ENCODE results near the gene KIRREL3.
A peak's percentile ranks its signal among the peaks of the same experiment; 100 is the strongest.
"Not testable (repeated sequence)": the region's sequence is repeated elsewhere in the genome, so short reads cannot be mapped to it uniquely, and the experiment has no call there.

KIRREL3 gene

DNA sequence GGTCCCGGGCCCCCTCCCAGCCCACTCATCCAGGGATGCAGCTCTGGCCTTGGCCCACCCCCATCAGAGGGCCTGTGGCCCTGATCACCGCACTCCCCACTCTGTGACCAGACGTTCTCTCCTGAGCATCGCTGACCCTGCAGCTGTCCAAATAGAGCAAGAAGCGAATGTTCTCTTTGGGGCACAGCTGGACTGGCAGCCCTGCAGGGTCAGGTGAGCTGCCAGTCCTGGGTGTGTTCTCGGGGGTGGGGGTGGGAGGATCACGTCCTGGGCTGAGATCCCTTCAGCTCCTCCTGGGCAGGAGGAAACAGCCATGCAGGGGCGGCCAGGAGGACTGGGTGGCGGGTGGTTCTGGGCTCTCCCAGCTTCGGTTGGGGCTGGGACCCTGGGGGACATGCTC is 618.6 kb downstream of the KIRREL3 start:
- not testable (repeated sequence) for DNase-seq (ENCODE audit: low read depth)

DNA sequence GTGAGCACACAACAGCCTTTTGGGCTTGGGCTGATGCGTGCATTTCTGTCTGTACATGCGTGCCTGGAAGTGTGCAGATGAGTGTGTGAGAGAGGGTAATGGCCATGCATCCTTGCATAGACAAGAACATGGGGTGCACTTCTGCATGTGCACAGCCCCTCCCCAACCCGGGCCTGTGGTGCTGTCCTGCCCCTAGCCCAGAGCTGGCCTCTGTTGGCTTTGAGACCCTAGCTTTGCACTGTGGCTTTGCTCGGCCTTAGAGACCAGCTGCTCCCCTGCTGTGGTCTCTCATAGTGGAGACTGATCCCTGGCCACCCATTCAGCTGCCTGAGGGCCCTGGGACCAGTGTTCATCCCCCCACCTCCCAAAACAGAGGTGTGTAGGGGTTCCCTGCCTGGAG is 619.7 kb downstream of the KIRREL3 start:
- no peak for DNase-seq (ENCODE audit: low read depth)

DNA sequence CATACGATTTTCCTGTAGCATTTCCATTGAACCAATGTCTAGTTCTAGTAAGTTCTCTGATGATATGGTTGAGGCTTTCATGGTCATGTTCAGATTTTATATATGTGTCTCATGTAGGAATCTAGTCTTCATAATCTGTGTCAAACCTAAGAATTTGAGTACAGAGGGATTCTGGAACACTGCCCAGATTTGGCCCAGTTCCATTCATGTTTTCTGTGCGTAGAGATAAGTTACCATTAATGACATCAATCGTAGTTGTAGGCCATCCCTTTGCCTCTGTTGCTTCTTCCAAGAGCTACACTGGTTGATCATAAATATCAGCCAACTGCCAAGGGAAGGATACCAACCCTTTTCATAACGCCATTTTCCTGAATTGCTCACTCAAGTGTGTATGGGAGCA is 621.8 kb downstream of the KIRREL3 start:
- peak; percentile 87 for DNase-seq (ENCODE audit: low read depth)

DNA sequence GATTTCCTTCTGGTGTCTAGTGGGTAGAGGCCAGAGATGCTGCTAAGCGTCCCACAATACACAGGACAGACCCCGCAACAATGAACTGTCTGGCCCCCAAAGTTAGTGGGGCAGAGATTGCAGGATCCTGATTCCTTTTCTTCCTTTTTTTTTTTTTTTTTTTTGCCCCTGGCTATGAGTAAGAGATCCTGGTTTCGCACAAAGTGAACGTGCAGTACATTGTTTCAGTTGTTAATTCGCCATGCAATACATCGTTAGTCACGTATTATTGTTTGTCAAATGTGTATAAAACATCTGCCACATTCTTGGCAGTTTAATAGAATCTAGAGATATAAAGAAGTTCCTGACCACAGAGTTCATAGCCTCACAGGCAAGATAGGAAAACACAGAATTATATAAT is 624.8 kb downstream of the KIRREL3 start:
- no peak for DNase-seq (ENCODE audit: low read depth)

DNA sequence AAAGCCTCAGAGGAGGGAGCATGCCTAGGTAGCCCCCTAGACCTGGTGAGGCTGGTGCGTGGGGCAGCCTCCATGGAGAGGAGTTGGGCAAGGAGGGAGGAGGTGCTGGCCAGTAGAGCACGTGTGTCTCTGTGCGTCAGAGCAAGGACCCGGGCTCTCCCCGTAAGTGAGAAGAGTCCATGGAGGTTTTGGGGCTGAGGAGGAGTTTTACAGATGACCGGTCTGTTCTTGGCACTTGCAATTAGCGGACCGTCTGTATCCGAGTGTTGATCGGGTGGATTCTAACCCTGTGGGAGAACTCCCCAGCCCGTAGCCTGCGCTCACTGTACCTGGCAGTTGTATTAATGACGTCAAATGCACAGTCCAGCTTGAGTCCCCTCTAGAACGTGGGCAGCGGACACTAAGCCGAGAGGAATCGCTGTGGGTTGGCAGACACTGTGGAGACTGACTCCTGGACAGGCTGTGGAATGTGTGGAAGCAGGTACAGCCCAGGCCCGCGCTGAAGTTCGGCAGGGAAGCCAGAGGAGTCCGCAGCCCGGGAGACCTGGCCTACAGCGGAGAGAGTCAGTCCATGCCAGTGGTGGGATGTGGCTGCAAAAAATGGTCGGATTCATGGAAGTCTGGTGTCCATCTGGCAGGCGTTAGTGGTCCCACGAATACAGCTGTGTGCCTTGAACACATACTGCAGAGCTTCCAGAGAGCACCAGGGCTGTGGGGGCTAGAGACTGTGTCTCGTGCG is 625.8 kb downstream of the KIRREL3 start:
- DNase-seq (ENCODE audit: low read depth), result not testable (repeated sequence)

DNA sequence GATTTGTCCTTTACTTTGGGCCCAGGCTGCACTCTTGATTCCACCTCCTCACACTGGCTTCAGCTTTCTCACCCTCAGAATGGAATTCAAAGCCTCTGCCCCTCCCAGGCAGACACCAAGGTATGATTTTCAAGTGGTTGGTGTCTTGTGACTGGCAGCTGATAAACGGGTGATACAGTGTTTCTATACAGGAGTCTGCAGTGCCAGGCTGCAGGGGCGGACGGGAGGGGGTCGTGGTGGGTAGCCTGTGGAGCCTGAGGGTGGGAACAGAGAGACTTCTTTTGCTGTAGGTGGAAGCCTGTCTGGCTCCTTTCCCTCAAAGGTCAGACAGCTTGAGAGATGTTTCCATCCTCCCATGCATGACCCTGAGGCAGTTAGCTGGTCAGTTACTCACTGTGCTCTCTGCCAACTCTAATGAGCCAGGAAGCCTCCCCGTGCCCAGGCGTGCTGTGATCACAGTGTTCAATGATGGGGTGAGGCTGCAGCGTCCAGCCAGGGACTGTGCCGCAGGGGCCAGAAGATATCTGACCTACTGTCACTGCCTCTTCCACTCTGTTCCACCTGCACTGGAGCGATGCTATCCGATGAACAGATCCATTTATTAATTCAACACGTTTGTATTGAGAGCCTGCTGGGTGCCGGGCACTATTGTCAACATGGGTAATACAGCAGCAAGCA is 627.0 kb downstream of the KIRREL3 start:
- DNase-seq (ENCODE audit: low read depth), result not testable (repeated sequence)

Measured in iris pigment epithelial cell (primary cell).